Hematopoietic multipotent progenitor cell treated with erythropoietin and hydrocortisone succinate and interleukin-3 and kit ligand, for 8 days (in vitro differentiated cells): ENCODE measurements around the gene NRDC.

Experiments used
- DNase-seq: peaks from one replicate; pipeline ENCODE4 v3.0.0-alpha.2; 2015

NRDC gene

DNA sequence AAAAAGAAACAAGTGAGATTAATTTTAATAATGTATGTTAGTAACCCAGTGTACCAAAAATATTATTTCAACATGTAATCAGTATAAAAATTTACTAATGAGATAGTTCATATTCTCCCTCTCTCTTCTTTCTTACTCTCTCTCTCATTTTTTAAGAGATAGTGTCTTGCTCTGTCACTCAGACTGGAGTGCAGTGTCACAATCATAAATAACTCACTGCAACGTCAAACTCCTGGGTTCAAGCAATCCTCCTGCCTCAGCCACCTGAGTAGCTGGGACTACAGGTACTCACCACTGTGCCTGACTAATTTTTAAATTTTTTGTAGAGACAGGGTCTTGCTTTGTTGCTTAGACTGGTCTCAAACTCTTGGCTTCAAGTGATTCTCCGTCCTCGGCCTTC is 123.9 kb downstream of the NRDC start:
- DNase-seq: no peak

GRCh38 chr1:51753969-51754368 is 124.6 kb downstream of the NRDC start:
- no peak for DNase-seq

DNA sequence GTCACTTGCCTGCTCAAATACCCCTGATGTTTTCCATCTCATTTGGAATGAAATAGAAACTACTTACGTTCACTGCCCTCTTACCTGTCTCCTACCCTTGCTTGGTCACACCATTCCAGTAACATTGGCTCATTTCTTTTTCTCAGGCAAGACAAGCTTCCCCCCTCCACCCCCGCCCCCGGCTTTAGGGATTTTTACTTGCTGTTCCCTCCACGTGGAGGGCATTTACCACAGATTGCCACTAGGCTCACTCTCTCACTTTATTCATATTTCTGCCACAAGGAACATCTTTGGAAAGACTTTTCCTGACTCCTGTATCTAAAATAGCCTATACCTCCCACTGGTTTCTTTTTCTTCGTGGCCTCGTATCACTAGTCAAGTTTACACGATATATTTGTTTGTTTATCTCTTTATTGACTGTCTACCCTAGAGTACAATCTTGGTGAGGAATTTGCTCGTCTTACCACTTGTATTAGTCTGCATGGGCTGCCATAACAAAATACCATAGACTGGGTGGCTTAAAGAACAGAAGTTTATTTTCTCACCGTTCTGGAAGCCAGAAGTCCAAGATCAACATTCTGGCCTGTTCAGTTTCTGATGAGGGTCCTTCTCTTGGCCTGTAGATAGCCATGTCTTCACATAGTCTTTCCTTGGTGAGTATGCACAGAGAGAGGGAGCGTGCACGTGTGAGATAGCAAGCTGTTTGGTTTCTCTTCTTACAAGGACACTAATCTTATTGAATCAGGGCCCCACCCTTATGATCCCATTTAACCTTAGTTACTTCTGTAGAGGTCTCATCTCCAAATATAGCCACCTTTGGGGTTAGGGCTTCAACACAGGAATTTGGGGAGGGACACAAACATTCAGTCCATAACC is 126.2 kb downstream of the NRDC start:
- DNase-seq: peak; percentile 64

DNA sequence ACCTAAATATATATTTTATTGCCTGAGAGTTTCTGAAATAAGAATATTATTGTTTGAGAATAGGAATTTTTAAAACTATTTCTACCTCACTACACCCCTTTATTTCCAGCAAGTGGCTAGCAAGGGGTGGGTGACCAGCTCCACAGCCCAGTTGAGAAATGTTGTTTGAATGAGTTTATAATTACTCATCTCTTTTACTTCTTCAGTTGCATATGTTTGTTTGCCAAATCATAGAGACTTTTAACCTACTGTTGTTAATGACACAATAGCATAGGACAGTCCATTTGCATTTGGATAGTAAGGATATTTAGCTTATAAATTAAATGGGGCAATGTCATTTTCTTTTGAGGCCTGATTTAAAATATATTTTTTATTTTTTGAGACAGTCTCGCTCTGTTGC is 127.8 kb downstream of the NRDC start:
- DNase-seq: no peak

- peak; percentile 54 for DNase-seq
Measured at GRCh38 chr1:51750218-51750617, 128.3 kb downstream of the NRDC start.

DNA sequence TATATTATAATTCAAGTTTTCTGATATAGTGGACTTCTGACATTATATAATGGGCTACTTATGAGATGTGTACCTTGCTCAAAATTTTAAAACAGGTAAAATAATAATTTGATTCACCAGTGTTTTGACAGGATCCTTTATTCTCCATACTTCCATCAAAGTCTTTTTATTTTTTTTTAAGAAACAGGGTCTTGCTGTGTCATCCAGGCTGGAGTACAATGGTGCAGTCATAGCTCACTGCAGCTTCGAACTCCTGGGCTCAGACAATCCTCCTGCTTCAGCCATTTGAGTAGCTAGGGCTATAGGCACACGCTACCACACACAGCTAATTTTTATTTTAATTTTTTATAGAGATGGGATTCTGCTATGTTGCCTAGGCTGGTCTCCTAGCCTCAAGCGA is 129.4 kb downstream of the NRDC start:
- DNase-seq: no peak

GRCh38 chr1:51745304-51745570 is 133.3 kb downstream of the NRDC start:
- DNase-seq: no peak

GRCh38 chr1:51744506-51745303 is 133.8 kb downstream of the NRDC start:
- DNase-seq: no peak

DNA sequence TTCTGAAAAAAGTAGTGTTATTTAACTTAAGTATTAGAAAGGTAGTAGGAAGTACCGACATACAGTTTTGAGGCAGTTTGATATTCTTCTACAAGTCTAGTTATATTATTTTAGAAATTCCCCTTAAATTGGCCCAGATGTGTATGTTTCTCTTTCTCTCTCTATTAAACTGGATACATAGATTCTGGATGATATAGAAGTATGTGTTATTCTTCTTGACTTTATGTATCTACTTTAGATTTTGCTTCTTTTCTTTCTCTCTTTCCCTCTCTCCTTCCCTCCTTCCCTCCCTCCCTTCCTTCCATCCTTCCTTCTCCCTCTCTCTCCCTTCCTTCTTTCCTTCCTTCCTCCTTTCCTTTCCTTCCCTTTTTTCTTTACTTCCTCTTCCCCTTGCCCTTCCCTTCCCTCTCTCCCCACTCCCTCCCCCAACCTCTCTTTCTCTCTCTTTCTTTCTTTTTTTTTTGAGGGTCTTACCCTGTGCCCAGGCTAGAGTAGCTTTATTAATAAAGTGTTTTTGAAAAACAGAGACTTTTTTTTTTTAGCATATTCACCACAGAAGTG is 137.3 kb downstream of the NRDC start:
- DNase-seq: no peak

DNA sequence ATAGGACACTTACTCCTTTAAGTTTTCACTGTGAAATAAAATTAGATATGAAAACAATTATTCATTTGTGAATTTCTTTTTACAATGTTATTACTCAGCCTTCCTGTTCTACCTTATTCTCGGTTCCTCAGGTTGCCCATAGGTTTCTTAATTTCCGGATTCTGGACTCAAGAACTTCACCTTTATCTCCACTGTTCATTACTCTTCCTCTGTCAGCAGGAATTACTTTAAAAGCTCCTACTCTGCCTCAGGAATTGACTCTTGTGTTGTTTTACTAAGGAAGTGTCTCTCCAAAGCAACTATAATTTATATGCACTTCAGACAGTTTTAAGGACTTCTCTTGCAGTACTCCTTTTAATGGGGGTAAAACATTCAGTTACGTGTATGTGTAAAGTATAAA is 137.9 kb downstream of the NRDC start:
- no peak for DNase-seq
